HepG2 (cell line): Measurements from ENCODE around the gene SH3PXD2A. TPM values are rescaled to one million over a fixed set of nuclear protein-coding genes. Genes with fewer than 3 reads are reported as not detected.

Experiments used
- ARNTL ChIP-seq: sonication (generic); formaldehyde crosslinking; IDR thresholded peaks from 2 replicates; pipeline ENCODE4 v1.4.0; 2020; ENCODE audit warnings: mild to moderate bottlenecking, missing genetic modification reagents
- HCFC1 ChIP-seq: fragments of 150-350 bp; IDR thresholded peaks from 2 replicates; pipeline ENCODE4 v1.6.1; 2014; ENCODE audit warnings: low read depth, low read length
- HNRNPUL1 ChIP-seq: fragments of 200-400 bp; formaldehyde crosslinking; IDR thresholded peaks from 2 replicates; pipeline ENCODE4 v1.6.1; 2017; ENCODE audit warnings: low read depth, mild to moderate bottlenecking, low read length, moderate library complexity
- MLX ChIP-seq: IDR thresholded peaks from 2 replicates; pipeline ENCODE4 v1.6.1; 2016
- PAXIP1 ChIP-seq: sonication (generic); formaldehyde crosslinking; conservative IDR thresholded peaks from 2 replicates; pipeline ENCODE4 v1.4.0; 2020; ENCODE audit warnings: mild to moderate bottlenecking, missing genetic modification reagents, moderate library complexity
- REXO4 ChIP-seq: sonication (generic); formaldehyde crosslinking; IDR thresholded peaks from 2 replicates; pipeline ENCODE4 v1.8.0; 2022; ENCODE audit warnings: missing genetic modification reagents, mild to moderate bottlenecking, borderline replicate concordance
- ZBTB38 ChIP-seq: sonication (generic); formaldehyde crosslinking; IDR thresholded peaks from 2 replicates; pipeline ENCODE4 v1.5.1; 2020; ENCODE audit warnings: mild to moderate bottlenecking, missing genetic modification reagents
- ZBTB39 ChIP-seq: sonication (generic); formaldehyde crosslinking; IDR thresholded peaks from 2 replicates; pipeline ENCODE4 v1.5.0; 2020; ENCODE audit warnings: missing genetic modification reagents
- ZHX2 ChIP-seq, 2 experiments: sonication (generic) in 1 of 2; formaldehyde crosslinking in 1 of 2; IDR thresholded peaks; 2 replicates each; pipeline versions ENCODE4 v1.6.1 to v1.9.0; 2014 to 2022; ENCODE audit warnings: antibody characterized with exemption in 1 of 2, borderline replicate concordance in 1 of 2, inconsistent platforms in 1 of 2, low read depth in 1 of 2, missing genetic modification reagents in 1 of 2
- ZNF770 ChIP-seq: sonication (generic); formaldehyde crosslinking; IDR thresholded peaks from 2 replicates; pipeline ENCODE4 v1.5.0; 2020; ENCODE audit warnings: mild to moderate bottlenecking, missing genetic modification reagents
- ZNF782 ChIP-seq: sonication (generic); formaldehyde crosslinking; IDR thresholded peaks from 2 replicates; pipeline ENCODE4 v1.4.0; 2020; ENCODE audit warnings: missing genetic modification reagents, mild to moderate bottlenecking, borderline replicate concordance
- ZSCAN22 ChIP-seq: sonication (generic); formaldehyde crosslinking; IDR thresholded peaks from 2 replicates; pipeline ENCODE4 v1.4.0; 2020; ENCODE audit warnings: mild to moderate bottlenecking, missing genetic modification reagents
- polyA plus RNA-seq, 8 experiments: library from polyadenylated mRNA; depleted of rRNA in 3 of 8; stranded (reverse) in 7 of 8; unstranded in 1 of 8; fragments of >200 nt; fragmentation: Illumina TruSeq in 4 of 8; extraction: Trizol in 4 of 8; gene quantifications; 2 replicates each; pipeline versions ENCODE4 v1.2.1 to v1.2.3, GENCODE V29; 2011 to 2016; ENCODE audit warnings: low read depth in 4 of 8, missing spikeins in 1 of 8, mixed read lengths in 1 of 8; ENCODE audit not compliant: insufficient read depth in 1 of 8
- total RNA-seq, 5 experiments: library from RNA; depleted of rRNA; stranded (reverse); fragments of >200 nt; fragmentation: Illumina TruSeq; extraction: Trizol; gene quantifications; 2 replicates each; pipeline ENCODE4 v1.2.3, GENCODE V29; 2016; ENCODE audit warnings: low read depth in 1 of 5

The SH3PXD2A gene
- total and polyA plus RNA-seq, 2 of the 13 experiments (the other 11 are each of a cell fraction or from before 2014, with no cell fraction given): 11.1 to 11.3 TPM

GRCh38 chr10:103661198-103661950 lies 194.0 kb downstream of the SH3PXD2A start (continued):
- TF ChIP-seq ZHX2 (IDR thresholded peaks at IDR 0.05; ENCODE audit: low read depth) (no peak), ZHX2 (CRISPR knock-in tag; IDR thresholded peaks at IDR 0.05; ENCODE audit: borderline replicate concordance) (no peak), ZBTB38 (0 out of 2 replicates have a peak, but pooled peaks have one; percentile 28), HNRNPUL1 (no peak), ZBTB39 (CRISPR knock-in tag) (no peak), MLX (CRISPR knock-in tag) (no peak), REXO4 (CRISPR knock-in tag) (no peak), ZNF782 (CRISPR knock-in tag) (no peak), ZSCAN22 (no peak), HCFC1 (no peak), PAXIP1 (CRISPR knock-in tag) (no peak), ARNTL (no peak), ZNF770 (CRISPR knock-in tag) (no peak; the same call in 1 of the 2 replicates)
